GM18505 (cell line): ENCODE measurements around the gene COL4A1.

Source experiments
- ATAC-seq: cut with Tn5 transposase; IDR thresholded peaks from one replicate; pipeline ENCODE4 v1.9.1; 2021; ENCODE audit not compliant: unreplicated experiment
- POLR2A ChIP-seq: IDR thresholded peaks from 4 replicates; pipeline ENCODE4 v1.6.1; 2011; ENCODE audit warnings: borderline replicate concordance; ENCODE audit not compliant: insufficient read depth, insufficient read length; ENCODE audit errors: extremely low read depth

The COL4A1 gene

DNA sequence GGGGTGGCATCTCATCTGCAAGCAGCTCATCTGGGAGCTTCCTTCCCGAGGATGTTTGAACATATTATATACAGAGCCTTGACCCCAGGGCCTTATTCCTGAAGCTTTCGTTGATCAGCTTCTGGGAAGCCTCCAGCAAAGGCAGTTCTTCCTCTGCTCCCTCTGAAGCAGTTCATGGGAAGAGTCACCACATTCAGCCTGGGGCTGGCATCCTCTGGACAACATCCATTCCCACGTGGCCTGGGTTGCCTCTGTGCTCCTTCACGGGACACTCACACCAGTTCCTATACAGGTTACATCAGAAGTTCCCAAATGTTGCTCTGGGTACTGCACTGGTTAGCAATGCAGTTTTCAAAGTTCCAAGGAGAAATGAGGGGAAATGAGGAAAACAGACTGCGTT, 29.7 kb upstream of the COL4A1 start:
- TF ChIP-seq POLR2A: no peak
- no peak for ATAC-seq

DNA sequence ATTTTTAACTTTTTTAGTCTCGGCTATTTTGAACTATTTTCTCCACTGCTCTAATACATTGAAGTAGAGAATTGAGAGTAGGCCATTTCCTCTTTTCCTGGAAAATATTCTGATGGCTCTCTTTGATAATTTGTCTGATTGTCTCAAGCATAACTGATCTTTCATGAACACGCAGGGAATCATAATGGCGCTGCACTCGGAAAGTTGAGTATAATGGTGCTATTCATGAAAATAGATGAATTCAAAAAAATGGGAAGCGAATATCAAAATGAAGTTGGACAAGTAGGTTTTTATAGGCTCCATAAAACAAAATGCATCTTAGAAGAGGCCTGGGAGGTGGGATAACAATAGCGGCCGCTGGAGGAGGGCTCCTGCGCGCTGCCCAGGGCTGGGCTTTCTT, 29.2 kb upstream of the COL4A1 start:
- ATAC-seq: no peak
- TF ChIP-seq POLR2A: no peak

DNA sequence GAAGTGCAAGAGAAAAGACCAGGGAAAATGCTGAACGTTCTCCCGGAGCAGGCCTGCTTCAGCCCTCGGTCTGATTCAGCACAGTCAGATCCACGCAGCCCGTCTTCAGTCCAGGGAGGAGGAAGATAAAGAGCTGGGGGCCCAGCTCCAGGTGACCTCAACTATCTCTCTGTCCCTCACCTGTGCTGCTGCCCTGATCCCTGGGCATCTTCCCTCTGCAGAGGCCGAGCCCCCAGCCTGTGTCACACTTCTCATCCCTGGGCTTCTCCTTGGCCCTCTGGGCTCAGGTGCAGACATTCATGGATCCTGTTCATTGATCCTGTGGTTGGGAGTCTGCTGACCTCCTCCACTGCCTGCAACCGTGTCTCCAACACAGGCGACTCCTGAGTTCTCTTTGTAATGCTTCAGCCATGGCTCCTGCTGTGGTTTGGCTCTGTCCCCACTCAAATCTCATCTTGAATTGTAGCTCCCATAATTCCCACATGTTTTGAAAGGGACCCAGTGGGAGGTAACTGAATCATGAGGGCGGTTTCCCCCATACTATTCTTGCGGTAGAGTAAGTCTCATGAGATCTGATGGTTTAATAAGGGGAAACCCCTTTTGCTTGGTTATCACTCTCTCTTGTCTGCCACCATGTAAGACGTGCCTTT, 28.0 kb upstream of the COL4A1 start:
- no peak for TF ChIP-seq POLR2A
- no peak for ATAC-seq

GRCh38 chr13:110334256-110334655, 27.3 kb upstream of the COL4A1 start:
- no peak for TF ChIP-seq POLR2A
- no peak for ATAC-seq

DNA sequence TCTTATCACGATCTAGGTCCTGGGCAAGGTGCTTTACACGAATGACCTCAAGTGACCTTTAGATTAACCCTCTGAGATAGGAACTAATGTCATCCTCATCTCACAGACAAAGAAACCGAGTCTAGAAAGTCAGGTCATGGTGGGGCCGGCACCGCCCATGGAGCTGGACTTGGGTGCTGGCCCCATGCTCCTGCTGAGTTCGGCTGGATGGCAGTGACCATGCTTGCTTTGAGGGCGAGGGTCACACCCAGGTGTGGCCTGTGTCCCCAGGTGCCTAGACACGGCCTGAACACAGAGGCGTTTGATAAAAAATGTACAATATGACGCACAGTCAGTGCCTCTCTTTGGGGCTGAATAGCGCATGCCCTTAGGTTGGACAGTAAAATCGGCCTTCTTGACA, 26.9 kb upstream of the COL4A1 start:
- ATAC-seq: no peak
- no peak for TF ChIP-seq POLR2A

DNA sequence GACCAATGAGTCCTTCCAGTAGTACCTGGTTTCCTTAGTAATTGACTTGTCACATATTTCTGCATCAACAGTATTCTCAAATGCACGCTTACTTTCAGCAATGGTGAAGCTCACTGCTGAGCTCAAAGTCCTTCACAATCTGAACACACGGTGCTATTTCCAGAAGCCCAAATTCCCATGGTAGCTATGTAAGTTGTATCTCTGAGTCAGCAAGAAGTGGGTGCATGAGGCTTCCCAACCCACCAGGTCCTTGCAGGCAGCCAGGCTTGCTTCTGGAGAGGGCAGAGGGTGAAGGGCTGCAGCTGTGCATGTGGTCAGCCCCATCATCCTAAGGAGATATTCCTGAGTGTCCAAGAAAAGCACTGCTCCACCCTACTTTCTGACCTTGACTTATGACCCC, 25.8 kb upstream of the COL4A1 start:
- no peak for TF ChIP-seq POLR2A
- ATAC-seq: no peak

- no peak for TF ChIP-seq POLR2A
- no peak for ATAC-seq
Measured at GRCh38 chr13:110331362-110331761, 24.4 kb upstream of the COL4A1 start.

DNA sequence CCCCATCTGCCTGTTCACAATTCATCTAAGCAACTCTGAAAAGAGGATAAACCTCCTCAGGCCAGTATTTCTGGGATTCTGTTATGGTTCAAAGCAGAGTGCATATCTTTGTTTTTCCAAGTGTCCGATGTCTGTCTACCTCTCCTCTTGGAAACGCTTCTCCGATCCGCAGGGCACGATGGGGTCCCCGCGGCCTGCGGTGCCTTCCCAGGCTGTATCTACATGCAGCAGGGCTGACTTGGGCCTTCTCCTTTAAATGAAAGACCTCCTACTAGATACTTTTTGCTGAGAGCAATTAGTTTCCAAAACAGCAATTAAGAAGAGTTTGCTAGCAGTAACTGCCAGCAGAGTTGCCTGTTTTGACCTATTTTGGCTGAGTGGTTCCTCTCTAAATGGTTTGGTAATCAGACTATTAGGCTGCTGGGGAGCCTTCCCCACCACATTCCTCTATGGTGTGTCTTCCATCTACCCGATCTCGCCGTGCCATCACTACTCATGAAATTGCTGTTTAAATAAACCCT, 23.6 kb upstream of the COL4A1 start:
- ATAC-seq: no peak

DNA sequence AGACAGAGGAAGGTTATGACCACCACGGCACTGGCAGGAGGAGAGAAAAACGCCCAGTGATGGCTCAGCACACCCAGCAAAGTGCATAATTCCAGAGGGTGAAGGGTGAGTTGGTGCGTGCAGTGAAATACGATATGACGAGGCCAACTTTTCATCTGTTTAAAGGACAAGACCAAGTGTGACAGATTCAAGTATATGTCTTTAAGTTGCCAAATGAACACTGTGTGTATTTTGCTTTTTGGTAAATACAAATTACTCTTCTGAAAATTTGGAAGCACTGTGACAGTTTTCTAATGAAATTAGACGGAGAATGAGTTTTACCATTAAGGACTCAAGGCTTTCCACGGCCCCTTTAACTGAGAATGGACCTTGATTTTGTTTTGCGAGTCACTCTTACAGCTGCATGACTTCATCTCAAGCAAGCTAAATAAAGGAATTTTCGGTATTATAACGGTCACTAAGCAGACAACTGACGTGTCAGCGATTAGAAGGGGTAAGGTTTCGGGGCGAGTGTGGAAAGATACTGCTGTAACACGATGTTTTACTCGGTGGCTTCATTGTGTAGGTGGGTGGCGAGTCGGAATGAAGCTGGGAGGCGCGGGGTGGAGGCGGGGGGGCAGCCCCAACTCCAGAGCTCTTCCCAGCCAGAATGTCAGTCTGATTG, 23.0 kb upstream of the COL4A1 start:
- no peak for ATAC-seq
- TF ChIP-seq POLR2A: no peak

More for the DNA sequence above, 23.6 kb upstream of the COL4A1 start:
- TF ChIP-seq POLR2A: no peak

GRCh38 chr13:110329258-110329657, 22.3 kb upstream of the COL4A1 start:
- TF ChIP-seq POLR2A: no peak
- no peak for ATAC-seq

DNA sequence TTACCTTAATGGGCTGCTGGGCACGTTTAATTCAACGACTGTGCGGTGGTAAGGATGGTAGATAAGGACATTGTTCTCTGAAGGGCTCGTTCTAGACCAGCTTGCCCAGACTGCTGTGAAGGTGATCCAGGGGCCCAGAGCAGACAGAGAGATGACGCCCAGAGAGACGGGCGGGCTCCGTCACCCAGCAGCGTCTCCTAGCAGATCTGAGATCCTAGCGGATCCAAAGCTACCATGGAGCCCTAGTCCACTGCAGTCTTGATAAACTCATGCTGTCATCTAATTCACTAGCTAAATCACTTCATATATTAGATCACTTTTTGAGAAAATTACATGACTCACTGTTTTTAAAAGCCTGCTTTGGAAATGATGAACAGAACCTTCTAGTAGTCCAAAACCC, 21.6 kb upstream of the COL4A1 start:
- no peak for ATAC-seq
- TF ChIP-seq POLR2A: no peak

DNA sequence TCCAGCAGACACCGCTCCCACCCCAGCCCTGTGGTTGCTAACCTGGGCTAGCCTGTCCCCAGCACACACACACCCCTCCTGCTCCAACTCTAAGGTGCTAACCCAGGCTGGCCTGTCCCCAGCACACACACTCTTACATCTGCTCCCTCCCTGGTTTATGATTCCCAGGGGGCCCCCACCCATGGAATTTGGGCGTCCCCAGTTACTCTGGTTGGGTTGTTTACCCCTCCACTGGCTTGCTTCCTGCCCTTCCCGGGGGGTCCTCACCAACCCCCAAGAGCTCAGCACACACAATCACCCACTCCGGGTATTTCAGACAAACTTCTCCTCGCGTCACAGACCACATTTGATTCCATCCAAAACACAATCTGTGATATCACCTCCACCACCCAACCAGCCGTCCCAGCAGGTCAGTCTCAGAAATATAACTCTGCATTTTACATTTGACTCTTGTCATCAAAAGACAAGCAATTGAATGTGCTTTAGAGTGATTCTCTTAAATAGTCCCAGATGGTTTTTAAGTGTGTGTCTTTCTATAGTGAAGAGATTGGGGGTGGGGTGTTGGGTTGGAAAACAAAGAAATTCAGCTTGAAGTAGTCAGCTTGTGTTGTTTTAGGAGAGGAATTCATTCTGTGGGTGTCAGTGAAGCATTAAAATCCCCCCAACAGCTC, 20.2 kb upstream of the COL4A1 start:
- TF ChIP-seq POLR2A: no peak
- no peak for ATAC-seq

- TF ChIP-seq POLR2A: no peak
- no peak for ATAC-seq
Measured at GRCh38 chr13:110326263-110326904, 19.4 kb upstream of the COL4A1 start.
